K562 (cell line): ENCODE measurements around the gene NHSL2. TPM values are rescaled to one million over a fixed set of nuclear protein-coding genes. Genes with fewer than 3 reads are reported as not detected.

Experiments
- ATAC-seq: fragments of 200-7000 bp; cut with Tn5 transposase; 3 replicates; pipeline ENCODE4 v1.9.1; 2020; ENCODE audit warnings: moderate library complexity
- BruUV-seq: library from RNA; stranded (reverse); fragments of 400-500 nt; replicated peaks from 2 replicates; lab custom pipeline; 2021; lab: Mats Ljungman, UMichigan
- CTCF ChIA-PET: fragments of 300-600 bp; formaldehyde crosslinking; extraction: SDS; loops from one replicate; lab custom pipeline; 2021; ENCODE audit warnings: low intra/inter-chr PET ratio; lab: Yijun Ruan, JAX
- POLR2A ChIA-PET: fragments of 300-600, 350-650 bp; sonication (Branson Sonifier 250); formaldehyde crosslinking; extraction: SDS; loops from one replicate; lab custom pipeline; 2021; ENCODE audit warnings: antibody characterized with exemption, inconsistent platforms; lab: Yijun Ruan, JAX
- DNase-seq, 4 experiments: peaks; one replicate each; pipeline versions ENCODE4 v3.0.0 to v3.0.0-alpha.2; 2011 to 2018; ENCODE audit warnings: low spot score in 3 of 4, mixed read lengths in 3 of 4; ENCODE audit errors: extremely low read depth in 1 of 4
- FAIRE-seq: peaks from 2 replicates; lab custom pipeline; 2011; peaks lifted over from hg19 to GRCh38; lab: Jason Lieb, UNC
- H2AFZ ChIP-seq: 2 replicates; pipeline ENCODE4 v1.6.0; 2011; ENCODE audit warnings: low read depth, low read length, control low read depth, inconsistent platforms
- H3K27ac ChIP-seq: fragments of 200-600 bp; 3 replicates; pipeline ENCODE4 v1.8.0; 2011; ENCODE audit warnings: low read depth, mild to moderate bottlenecking, control low read depth, inconsistent platforms, low read length, moderate library complexity, mixed read lengths; ENCODE audit errors: extremely low read depth
- H3K27me3 ChIP-seq, 2 experiments: fragments of 300-600 bp in 1 of 2; 2 replicates in 1 of 2; 3 replicates in 1 of 2; pipeline versions ENCODE4 v1.6.0 to v1.8.0; 2011; ENCODE audit warnings: inconsistent platforms in 2 of 2, low read length in 2 of 2, mild to moderate bottlenecking in 1 of 2, mixed read lengths in 1 of 2, moderate library complexity in 1 of 2; ENCODE audit not compliant: control insufficient read depth in 2 of 2, insufficient read depth in 2 of 2
- H3K36me3 ChIP-seq: fragments of 300-600 bp; 3 replicates; pipeline ENCODE4 v1.8.0; 2011; ENCODE audit warnings: mild to moderate bottlenecking, low read length, inconsistent platforms; ENCODE audit not compliant: control insufficient read depth, insufficient read depth
- H3K4me1 ChIP-seq, 2 experiments: fragments of 200-600 bp in 1 of 2; replicated peaks in 1 of 2; 2 replicates in 1 of 2; 3 replicates in 1 of 2; pipeline versions ENCODE4 v1.5.1 to v1.8.0; 2011; ENCODE audit warnings: inconsistent platforms in 2 of 2, low read length in 2 of 2, mild to moderate bottlenecking in 1 of 2, mixed read lengths in 1 of 2, moderate library complexity in 1 of 2; ENCODE audit not compliant: control insufficient read depth in 2 of 2, insufficient read depth in 2 of 2
- H3K4me2 ChIP-seq: 2 replicates; pipeline ENCODE4 v1.6.1; 2011; ENCODE audit warnings: low read length, control low read depth, inconsistent platforms, mixed read lengths; ENCODE audit not compliant: insufficient read depth
- H3K4me3 ChIP-seq: fragments of 200-600 bp; sonication (generic), shearing (Covaris generic); 2 replicates; pipeline ENCODE4 v1.5.1; 2016; ENCODE audit warnings: control low read depth, inconsistent platforms
- H3K79me2 ChIP-seq: fragments of 200-600 bp; 3 replicates; pipeline ENCODE4 v1.8.0; 2011; ENCODE audit warnings: low read length, inconsistent platforms; ENCODE audit not compliant: control insufficient read depth, insufficient read depth
- H3K9ac ChIP-seq, 2 experiments: 2 replicates each; pipeline versions ENCODE4 v1.6.0 to v1.6.1; 2011; ENCODE audit warnings: low read depth in 2 of 2, low read length in 2 of 2, control low read depth in 1 of 2, inconsistent platforms in 1 of 2, mild to moderate bottlenecking in 1 of 2, mixed read lengths in 1 of 2; ENCODE audit not compliant: insufficient read depth in 1 of 2
- H3K9me1 ChIP-seq: one replicate; pipeline ENCODE4 v1.6.0; 2011; ENCODE audit warnings: inconsistent platforms, mild to moderate bottlenecking, low read length, moderate library complexity; ENCODE audit not compliant: control insufficient read depth, insufficient read depth
- H3K9me3 ChIP-seq: replicated peaks from 2 replicates; pipeline ENCODE4 v1.5.1; 2011; ENCODE audit warnings: low read depth, low read length, inconsistent platforms; ENCODE audit not compliant: control insufficient read depth, insufficient read depth
- H4K20me1 ChIP-seq: replicated peaks from 2 replicates; pipeline ENCODE4 v1.6.1; 2011; ENCODE audit warnings: low read length, inconsistent platforms, mixed read lengths; ENCODE audit not compliant: control insufficient read depth, insufficient read depth
- CEBPG ChIP-seq, 3 experiments: fragments of 200-800 bp in 1 of 3; sonication (Bioruptor generic) in 1 of 3; sonication (generic) in 1 of 3; formaldehyde crosslinking in 1 of 3; IDR thresholded peaks in 2 of 3; conservative IDR thresholded peaks in 1 of 3; 2 replicates each; pipeline versions ENCODE4 v1.6.1 to v1.8.0; 2016 to 2022; ENCODE audit warnings: missing compliant biosample characterization in 2 of 3, missing genetic modification characterization in 2 of 3, mild to moderate bottlenecking in 1 of 3, missing genetic modification reagents in 1 of 3
- KAT8 ChIP-seq: fragments of 450-650 bp; IDR thresholded peaks from 2 replicates; pipeline ENCODE4 v1.6.1; 2016; ENCODE audit warnings: low read depth, mild to moderate bottlenecking
- RBM25 ChIP-seq: fragments of 200-400 bp; formaldehyde crosslinking; IDR thresholded peaks from 2 replicates; pipeline ENCODE4 v1.6.1; 2018; ENCODE audit warnings: low read length, low read depth, moderate library complexity; ENCODE audit not compliant: severe bottlenecking
- SMC3 ChIP-seq: conservative IDR thresholded peaks from 2 replicates; pipeline ENCODE4 v1.6.1; 2011; ENCODE audit warnings: low read depth, low read length, improper control_type of control experiment; ENCODE audit not compliant: insufficient read depth
- ZNF232 ChIP-seq: sonication (generic); formaldehyde crosslinking; IDR thresholded peaks from 2 replicates; pipeline ENCODE4 v1.8.0; 2022; ENCODE audit warnings: mild to moderate bottlenecking, missing genetic modification reagents
- ZNF830 ChIP-seq: fragments of 250-450 bp; sonication (Bioruptor Pico); IDR thresholded peaks from 2 replicates; pipeline ENCODE4 v1.5.0; 2021; ENCODE audit warnings: mild to moderate bottlenecking
- whole genome bisulfite sequencing: fragments of 100-300 bp; shearing (Covaris generic); methylation state at CpG from one replicate; pipeline ENCODE4 v1.1.6; 2016; ENCODE audit warnings: low coverage, mixed read lengths; ENCODE audit not compliant: insufficient coverage; ENCODE audit errors: missing lambda C conversion rate; 5-methylcytosine and 5-hydroxymethylcytosine counted together
- in situ Hi-C: fragments of 300-500 bp; cut with MboI; formaldehyde crosslinking; loops from 4 replicates; pipeline ENCODE4 v1.15.0; 2018; ENCODE audit warnings: inconsistent platforms, mixed read lengths
- intact Hi-C: fragments of 100-400 bp; cut with micrococcal nuclease; formaldehyde crosslinking; loops from 2 replicates; pipeline ENCODE4 v1.14.2; 2022
- polyA plus RNA-seq, 8 experiments: library from polyadenylated mRNA; depleted of rRNA in 4 of 8; stranded (reverse) in 5 of 8; unstranded in 3 of 8; fragments of >200 nt; fragmentation: Nextera tagmentation in 2 of 8; fragmentation: Illumina TruSeq in 1 of 8; extraction: Ambion mirVana in 2 of 8; extraction: Trizol in 1 of 8; gene quantifications; 2 replicates each; pipeline versions ENCODE4 v1.2.1 to v1.2.3, GENCODE V29; 2011 to 2014; ENCODE audit warnings: inconsistent platforms in 1 of 8, missing spikeins in 1 of 8
- total RNA-seq, 7 experiments: library from RNA; depleted of rRNA in 6 of 7; stranded (reverse); fragments of >200 nt in 6 of 7; fragmentation: Illumina TruSeq in 2 of 7; extraction: Trizol in 2 of 7; gene quantifications; 2 replicates each; pipeline versions ENCODE4 v1.2.1 to v1.2.3, GENCODE V29; 2011 to 2021; ENCODE audit warnings: low replicate concordance in 1 of 7
- TF ChIP-seq, protein P1 (sequence below): fragments of 200-800 bp; sonication (Bioruptor generic); IDR thresholded peaks from 2 replicates; pipeline ENCODE4 v1.6.1; 2017; ENCODE audit warnings: missing genetic modification characterization, missing compliant biosample characterization
- TF ChIP-seq, protein P2 (sequence below): fragments of 250-450 bp; sonication (Bioruptor Pico); IDR thresholded peaks from 2 replicates; pipeline ENCODE4 v1.4.0; 2020

Gene NHSL2
- total and polyA plus RNA-seq, 9 of the 15 experiments (the other 6 are each of a cell fraction or from before 2014, with no cell fraction given), result 0.02 TPM; not detected in 8

DNA sequence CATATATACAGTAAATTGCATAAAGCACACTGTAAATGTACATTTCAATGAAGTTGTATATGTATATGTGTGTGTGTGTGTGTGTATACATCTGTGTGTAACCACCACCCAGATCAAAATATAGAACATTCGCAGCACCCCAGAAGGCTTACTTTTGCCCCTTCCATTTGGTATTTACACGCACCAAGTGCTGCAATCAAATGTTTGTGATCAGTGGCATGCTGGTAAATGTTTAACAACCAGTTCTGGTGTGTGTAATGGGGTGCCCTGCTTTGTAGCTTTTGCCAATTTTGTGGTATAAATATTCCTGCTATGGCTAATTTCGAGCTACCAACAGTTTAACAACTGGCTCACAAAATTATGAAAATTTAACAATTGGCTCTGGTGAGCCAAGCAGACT is 119.8 kb downstream of the NHSL2 start:
- no peaks in the 10 kb centered on the region; a peak in 1 of 5 replicates for H3K27me3 ChIP-seq
- no peaks in the 10 kb centered on the region for H3K9me1 ChIP-seq
- H2AFZ ChIP-seq, result no peak overlapping the region
- no peaks in the 10 kb centered on the region for H3K79me2 ChIP-seq
- no peaks in the 10 kb centered on the region for H3K9me3 ChIP-seq
- ATAC-seq (no peak), DNase-seq (no peak), FAIRE-seq (no peak)
- no TSS peak for BruUV-seq
- H3K9ac ChIP-seq, result no peak overlapping the region
- no peaks in the 10 kb centered on the region for H4K20me1 ChIP-seq
- no peak overlapping the region for H3K27ac ChIP-seq
- H3K4me3 ChIP-seq, result no peak overlapping the region
- in situ Hi-C loops (no loop called here), intact Hi-C loops (no loop called here)
- no peak for TF ChIP-seq CEBPG (CRISPR knock-in tag; IDR thresholded peaks at IDR 0.05)
- TF ChIP-seq CEBPG (tag; conservative IDR thresholded peaks at IDR 0.05 in 1 of 2, IDR thresholded peaks at IDR 0.05 in 1 of 2), result no peak
- no peak for TF ChIP-seq ZNF830 (CRISPR knock-in tag)
- TF ChIP-seq, protein P1, sequence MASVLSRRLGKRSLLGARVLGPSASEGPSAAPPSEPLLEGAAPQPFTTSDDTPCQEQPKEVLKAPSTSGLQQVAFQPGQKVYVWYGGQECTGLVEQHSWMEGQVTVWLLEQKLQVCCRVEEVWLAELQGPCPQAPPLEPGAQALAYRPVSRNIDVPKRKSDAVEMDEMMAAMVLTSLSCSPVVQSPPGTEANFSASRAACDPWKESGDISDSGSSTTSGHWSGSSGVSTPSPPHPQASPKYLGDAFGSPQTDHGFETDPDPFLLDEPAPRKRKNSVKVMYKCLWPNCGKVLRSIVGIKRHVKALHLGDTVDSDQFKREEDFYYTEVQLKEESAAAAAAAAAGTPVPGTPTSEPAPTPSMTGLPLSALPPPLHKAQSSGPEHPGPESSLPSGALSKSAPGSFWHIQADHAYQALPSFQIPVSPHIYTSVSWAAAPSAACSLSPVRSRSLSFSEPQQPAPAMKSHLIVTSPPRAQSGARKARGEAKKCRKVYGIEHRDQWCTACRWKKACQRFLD (CRISPR knock-in tag), result no peak
- ChIA-PET POLR2A (no interaction called here), CTCF (no interaction called here)
- H3K36me3 ChIP-seq, result no peaks in the 10 kb centered on the region
- WGBS, result 0% methylated on average over 3 of the region's 3 CpGs
- no peak overlapping the region for H3K4me2 ChIP-seq
- no peaks in the 10 kb centered on the region for H3K4me1 ChIP-seq

DNA sequence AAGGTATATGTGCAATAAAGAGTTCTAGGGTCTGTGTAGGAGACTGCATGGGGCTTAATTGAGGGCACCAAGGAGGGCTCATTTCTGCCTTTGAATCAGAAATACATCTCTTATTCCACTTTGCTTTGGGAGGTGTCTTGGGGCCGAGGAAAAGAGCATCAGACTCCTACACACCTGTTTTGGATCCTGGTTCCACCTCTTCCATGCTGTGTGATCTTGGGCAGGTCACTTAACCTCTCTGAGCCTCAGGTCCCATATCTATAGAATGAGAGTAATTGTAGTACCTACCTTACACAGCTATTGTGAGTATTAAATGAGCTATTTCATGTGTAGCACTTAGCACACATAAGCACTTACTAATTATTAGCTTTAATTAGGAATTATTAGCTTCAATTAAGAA is 120.5 kb downstream of the NHSL2 start:
- in situ Hi-C loops (no loop called here), intact Hi-C loops (no loop called here)
- WGBS, result no CpG with 5 or more reads among the region's 1 CpG
- no peak overlapping the region for H2AFZ ChIP-seq
- POLR2A ChIA-PET, result interaction anchor here (0.7 kb wide), 1 partner anchor 538 kb away, joined by 3 read pairs; no protein-coding TSS in a partner anchor
- H3K4me3 ChIP-seq, result no peak overlapping the region
- no peak overlapping the region for H3K27ac ChIP-seq
- H3K4me2 ChIP-seq, result no peak overlapping the region
- DNase-seq (no peak), ATAC-seq (no peak), FAIRE-seq (no peak)
- H3K36me3 ChIP-seq, result no peaks in the 10 kb centered on the region
- H4K20me1 ChIP-seq, result no peaks in the 10 kb centered on the region
- no peaks in the 10 kb centered on the region for H3K4me1 ChIP-seq
- H3K79me2 ChIP-seq, result no peaks in the 10 kb centered on the region
- no peak overlapping the region for H3K9ac ChIP-seq
- CTCF ChIA-PET, result no interaction called here
- no peaks in the 10 kb centered on the region for H3K9me1 ChIP-seq
- H3K27me3 ChIP-seq, result no peaks in the 10 kb centered on the region; a peak in 1 of 5 replicates
- no peaks in the 10 kb centered on the region for H3K9me3 ChIP-seq
- BruUV-seq, result no TSS peak
- TF ChIP-seq RBM25, result peak; percentile 93
- no peak for TF ChIP-seq ZNF232 (CRISPR knock-in tag)
- no peak for TF ChIP-seq SMC3
- TF ChIP-seq, protein P2, sequence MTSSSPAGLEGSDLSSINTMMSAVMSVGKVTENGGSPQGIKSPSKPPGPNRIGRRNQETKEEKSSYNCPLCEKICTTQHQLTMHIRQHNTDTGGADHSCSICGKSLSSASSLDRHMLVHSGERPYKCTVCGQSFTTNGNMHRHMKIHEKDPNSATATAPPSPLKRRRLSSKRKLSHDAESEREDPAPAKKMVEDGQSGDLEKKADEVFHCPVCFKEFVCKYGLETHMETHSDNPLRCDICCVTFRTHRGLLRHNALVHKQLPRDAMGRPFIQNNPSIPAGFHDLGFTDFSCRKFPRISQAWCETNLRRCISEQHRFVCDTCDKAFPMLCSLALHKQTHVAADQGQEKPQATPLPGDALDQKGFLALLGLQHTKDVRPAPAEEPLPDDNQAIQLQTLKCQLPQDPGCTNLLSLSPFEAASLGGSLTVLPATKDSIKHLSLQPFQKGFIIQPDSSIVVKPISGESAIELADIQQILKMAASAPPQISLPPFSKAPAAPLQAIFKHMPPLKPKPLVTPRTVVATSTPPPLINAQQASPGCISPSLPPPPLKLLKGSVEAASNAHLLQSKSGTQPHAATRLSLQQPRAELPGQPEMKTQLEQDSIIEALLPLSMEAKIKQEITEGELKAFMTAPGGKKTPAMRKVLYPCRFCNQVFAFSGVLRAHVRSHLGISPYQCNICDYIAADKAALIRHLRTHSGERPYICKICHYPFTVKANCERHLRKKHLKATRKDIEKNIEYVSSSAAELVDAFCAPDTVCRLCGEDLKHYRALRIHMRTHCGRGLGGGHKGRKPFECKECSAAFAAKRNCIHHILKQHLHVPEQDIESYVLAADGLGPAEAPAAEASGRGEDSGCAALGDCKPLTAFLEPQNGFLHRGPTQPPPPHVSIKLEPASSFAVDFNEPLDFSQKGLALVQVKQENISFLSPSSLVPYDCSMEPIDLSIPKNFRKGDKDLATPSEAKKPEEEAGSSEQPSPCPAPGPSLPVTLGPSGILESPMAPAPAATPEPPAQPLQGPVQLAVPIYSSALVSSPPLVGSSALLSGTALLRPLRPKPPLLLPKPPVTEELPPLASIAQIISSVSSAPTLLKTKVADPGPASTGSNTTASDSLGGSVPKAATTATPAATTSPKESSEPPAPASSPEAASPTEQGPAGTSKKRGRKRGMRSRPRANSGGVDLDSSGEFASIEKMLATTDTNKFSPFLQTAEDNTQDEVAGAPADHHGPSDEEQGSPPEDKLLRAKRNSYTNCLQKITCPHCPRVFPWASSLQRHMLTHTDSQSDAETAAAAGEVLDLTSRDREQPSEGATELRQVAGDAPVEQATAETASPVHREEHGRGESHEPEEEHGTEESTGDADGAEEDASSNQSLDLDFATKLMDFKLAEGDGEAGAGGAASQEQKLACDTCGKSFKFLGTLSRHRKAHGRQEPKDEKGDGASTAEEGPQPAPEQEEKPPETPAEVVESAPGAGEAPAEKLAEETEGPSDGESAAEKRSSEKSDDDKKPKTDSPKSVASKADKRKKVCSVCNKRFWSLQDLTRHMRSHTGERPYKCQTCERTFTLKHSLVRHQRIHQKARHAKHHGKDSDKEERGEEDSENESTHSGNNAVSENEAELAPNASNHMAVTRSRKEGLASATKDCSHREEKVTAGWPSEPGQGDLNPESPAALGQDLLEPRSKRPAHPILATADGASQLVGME (CRISPR knock-in tag), result no peak
- no peak for TF ChIP-seq KAT8
